ENCODE measurements around the gene TBC1D5. TPM values are rescaled to one million over a fixed set of nuclear protein-coding genes. Genes with fewer than 3 reads are reported as not detected.

The TBC1D5 gene
- total RNA-seq, 1 experiment from 2014 or later, result 30.4 TPM

DNA sequence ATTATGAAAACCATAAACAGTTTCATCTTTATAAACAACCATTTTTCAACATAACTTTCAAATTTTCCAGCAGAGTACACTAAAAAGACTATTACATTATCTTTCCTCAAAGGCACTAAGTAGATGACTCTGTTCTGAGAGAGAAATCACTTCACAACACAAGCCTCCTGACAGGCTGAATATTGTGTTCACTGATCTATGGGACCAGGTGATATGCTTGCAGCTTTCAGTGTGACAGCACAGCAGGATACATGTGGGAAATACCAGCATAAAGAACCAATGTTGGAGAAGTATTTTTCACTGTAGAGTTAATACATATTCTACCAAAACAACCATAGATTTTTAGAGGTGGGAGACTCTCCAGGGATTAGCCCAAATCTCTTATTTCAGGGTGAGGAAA lies 507.1 kb downstream of the TBC1D5 start:
- ChIA-PET POLR2A (no interaction called here), CTCF (no interaction called here)
- Histone ChIP-seq H3K27ac (ENCODE audit: low read length) (no peak overlapping the region), H3K36me3 (ENCODE audit: control insufficient read depth, insufficient read depth, low read length) (no peaks in the 10 kb centered on the region), H3K9me3 (ENCODE audit: control insufficient read depth, insufficient read depth, low read depth, low read length) (no peaks in the 10 kb centered on the region), H3K27me3 (ENCODE audit: control insufficient read depth, insufficient read depth, low read length) (no peaks in the 10 kb centered on the region), H3K4me3 (ENCODE audit: low read depth in 2 of 2, low read length in 2 of 2) (no peak overlapping the region), H3K4me1 (ENCODE audit: control insufficient read depth, insufficient read depth, low read length) (no peaks in the 10 kb centered on the region)
- ATAC-seq (no peak), DNase-seq (ENCODE audit: low read depth, low spot score) (no peak)
- TF ChIP-seq POLR2AphosphoS5 (IDR thresholded peaks at IDR 0.05; ENCODE audit: low read depth, low read length) (no peak), SIN3A (IDR thresholded peaks at IDR 0.05; ENCODE audit: borderline replicate concordance, insufficient read depth, low read depth, low read length) (no peak), TCF7L2 (IDR thresholded peaks at IDR 0.05; ENCODE audit: low read depth, low read length) (no peak)
- TF ChIP-seq, protein P1, sequence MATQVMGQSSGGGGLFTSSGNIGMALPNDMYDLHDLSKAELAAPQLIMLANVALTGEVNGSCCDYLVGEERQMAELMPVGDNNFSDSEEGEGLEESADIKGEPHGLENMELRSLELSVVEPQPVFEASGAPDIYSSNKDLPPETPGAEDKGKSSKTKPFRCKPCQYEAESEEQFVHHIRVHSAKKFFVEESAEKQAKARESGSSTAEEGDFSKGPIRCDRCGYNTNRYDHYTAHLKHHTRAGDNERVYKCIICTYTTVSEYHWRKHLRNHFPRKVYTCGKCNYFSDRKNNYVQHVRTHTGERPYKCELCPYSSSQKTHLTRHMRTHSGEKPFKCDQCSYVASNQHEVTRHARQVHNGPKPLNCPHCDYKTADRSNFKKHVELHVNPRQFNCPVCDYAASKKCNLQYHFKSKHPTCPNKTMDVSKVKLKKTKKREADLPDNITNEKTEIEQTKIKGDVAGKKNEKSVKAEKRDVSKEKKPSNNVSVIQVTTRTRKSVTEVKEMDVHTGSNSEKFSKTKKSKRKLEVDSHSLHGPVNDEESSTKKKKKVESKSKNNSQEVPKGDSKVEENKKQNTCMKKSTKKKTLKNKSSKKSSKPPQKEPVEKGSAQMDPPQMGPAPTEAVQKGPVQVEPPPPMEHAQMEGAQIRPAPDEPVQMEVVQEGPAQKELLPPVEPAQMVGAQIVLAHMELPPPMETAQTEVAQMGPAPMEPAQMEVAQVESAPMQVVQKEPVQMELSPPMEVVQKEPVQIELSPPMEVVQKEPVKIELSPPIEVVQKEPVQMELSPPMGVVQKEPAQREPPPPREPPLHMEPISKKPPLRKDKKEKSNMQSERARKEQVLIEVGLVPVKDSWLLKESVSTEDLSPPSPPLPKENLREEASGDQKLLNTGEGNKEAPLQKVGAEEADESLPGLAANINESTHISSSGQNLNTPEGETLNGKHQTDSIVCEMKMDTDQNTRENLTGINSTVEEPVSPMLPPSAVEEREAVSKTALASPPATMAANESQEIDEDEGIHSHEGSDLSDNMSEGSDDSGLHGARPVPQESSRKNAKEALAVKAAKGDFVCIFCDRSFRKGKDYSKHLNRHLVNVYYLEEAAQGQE (IDR thresholded peaks at IDR 0.05; ENCODE audit: insufficient read depth in 1 of 2, low read depth in 2 of 2, low read length in 1 of 2), result no peak
- TF ChIP-seq, protein P2, sequence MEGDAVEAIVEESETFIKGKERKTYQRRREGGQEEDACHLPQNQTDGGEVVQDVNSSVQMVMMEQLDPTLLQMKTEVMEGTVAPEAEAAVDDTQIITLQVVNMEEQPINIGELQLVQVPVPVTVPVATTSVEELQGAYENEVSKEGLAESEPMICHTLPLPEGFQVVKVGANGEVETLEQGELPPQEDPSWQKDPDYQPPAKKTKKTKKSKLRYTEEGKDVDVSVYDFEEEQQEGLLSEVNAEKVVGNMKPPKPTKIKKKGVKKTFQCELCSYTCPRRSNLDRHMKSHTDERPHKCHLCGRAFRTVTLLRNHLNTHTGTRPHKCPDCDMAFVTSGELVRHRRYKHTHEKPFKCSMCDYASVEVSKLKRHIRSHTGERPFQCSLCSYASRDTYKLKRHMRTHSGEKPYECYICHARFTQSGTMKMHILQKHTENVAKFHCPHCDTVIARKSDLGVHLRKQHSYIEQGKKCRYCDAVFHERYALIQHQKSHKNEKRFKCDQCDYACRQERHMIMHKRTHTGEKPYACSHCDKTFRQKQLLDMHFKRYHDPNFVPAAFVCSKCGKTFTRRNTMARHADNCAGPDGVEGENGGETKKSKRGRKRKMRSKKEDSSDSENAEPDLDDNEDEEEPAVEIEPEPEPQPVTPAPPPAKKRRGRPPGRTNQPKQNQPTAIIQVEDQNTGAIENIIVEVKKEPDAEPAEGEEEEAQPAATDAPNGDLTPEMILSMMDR (IDR thresholded peaks at IDR 0.05), result no peak
- in situ Hi-C loops (cut with HindIII; ENCODE audit: low pct_unique_long_range_greater_than_20kb, low sequenced_read_pairs), result no loop called here
- BruUV-seq (replicated peaks), result no TSS peak
- intact Hi-C loops (cut with micrococcal nuclease; ENCODE audit: unreplicated experiment), result loop anchor here (10.0 kb wide), 2 partner anchors 201 to 341 kb away; no protein-coding TSS in a partner anchor

DNA sequence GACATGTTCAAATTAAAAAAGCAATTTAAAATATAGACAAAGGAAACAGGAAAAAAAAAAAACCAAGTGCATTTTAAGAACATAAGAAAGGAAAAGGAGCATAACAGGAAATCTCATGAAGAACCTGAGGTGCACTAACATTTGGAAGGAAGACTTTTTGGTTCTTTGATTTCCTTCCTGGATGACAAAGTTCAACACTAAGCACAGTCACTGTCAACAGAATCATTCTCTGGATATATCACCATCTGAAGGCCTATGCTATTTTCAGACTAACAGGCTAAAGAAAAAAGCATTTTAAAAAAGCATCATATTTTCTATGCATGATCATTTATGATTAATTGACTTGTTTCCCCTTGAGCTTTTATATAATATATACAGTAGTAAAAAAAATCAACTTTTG lies 508.0 kb downstream of the TBC1D5 start:
- intact Hi-C loops (cut with micrococcal nuclease; ENCODE audit: unreplicated experiment), result loop anchor here (10.0 kb wide), 2 partner anchors 200 to 340 kb away; no protein-coding TSS in a partner anchor
- in situ Hi-C loops (cut with HindIII; ENCODE audit: low pct_unique_long_range_greater_than_20kb, low sequenced_read_pairs), result no loop called here
- ChIA-PET CTCF (no interaction called here), POLR2A (no interaction called here)
- Histone ChIP-seq H3K27ac (ENCODE audit: low read length) (no peak overlapping the region), H3K9me3 (ENCODE audit: control insufficient read depth, insufficient read depth, low read depth, low read length) (no peaks in the 10 kb centered on the region), H3K27me3 (ENCODE audit: control insufficient read depth, insufficient read depth, low read length) (no peaks in the 10 kb centered on the region), H3K4me3 (ENCODE audit: low read depth in 2 of 2, low read length in 2 of 2) (no peak overlapping the region), H3K36me3 (ENCODE audit: control insufficient read depth, insufficient read depth, low read length) (no peaks in the 10 kb centered on the region), H3K4me1 (ENCODE audit: control insufficient read depth, insufficient read depth, low read length) (no peaks in the 10 kb centered on the region)
- TF ChIP-seq SIN3A (IDR thresholded peaks at IDR 0.05; ENCODE audit: borderline replicate concordance, insufficient read depth, low read depth, low read length) (no peak), POLR2AphosphoS5 (IDR thresholded peaks at IDR 0.05; ENCODE audit: low read depth, low read length) (no peak), TCF7L2 (IDR thresholded peaks at IDR 0.05; ENCODE audit: low read depth, low read length) (no peak)
- TF ChIP-seq, protein P1 (IDR thresholded peaks at IDR 0.05; ENCODE audit: insufficient read depth in 1 of 2, low read depth in 2 of 2, low read length in 1 of 2), result no peak
- TF ChIP-seq, protein P2 (IDR thresholded peaks at IDR 0.05), result no peak
- DNase-seq (ENCODE audit: low read depth, low spot score) (no peak), ATAC-seq (no peak)
- no TSS peak for BruUV-seq (replicated peaks)

Data from Panc1 (cell line).